ENCODE measurements around the gene FAM90A26.
A peak's percentile ranks its signal among the peaks of the same experiment; 100 is the strongest.
"Not testable (repeated sequence)": the region's sequence is repeated elsewhere in the genome, so short reads cannot be mapped to it uniquely, and the experiment has no call there.

Gene FAM90A26

DNA sequence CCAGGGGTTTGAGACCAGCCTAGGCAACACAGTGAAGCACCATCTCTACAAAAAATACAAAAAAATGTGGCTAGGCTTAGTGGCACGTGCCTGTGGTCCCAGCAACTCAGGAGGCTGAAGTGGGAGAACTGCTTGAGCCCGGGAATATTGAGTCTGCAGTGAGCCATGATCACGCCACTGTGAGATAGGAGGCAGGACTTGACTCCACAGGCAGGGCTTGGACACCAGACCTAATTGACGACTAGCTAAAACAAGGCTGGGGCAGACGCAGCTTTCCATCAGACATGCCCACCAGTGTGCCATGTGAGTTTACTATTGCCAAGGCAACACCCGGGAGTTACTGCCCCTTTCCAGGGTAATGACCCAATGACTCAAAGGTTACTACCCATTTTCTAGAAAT is 27.4 kb upstream of the FAM90A26 start:
- not testable (repeated sequence) for H3K79me2 ChIP-seq (ENCODE audit: insufficient read depth, low read depth); H3K27ac ChIP-seq; H3K9ac ChIP-seq; H3K27me3 ChIP-seq (ENCODE audit: insufficient read depth, low read depth); H2AFZ ChIP-seq (ENCODE audit: low read depth); H3K4me1 ChIP-seq (ENCODE audit: low read depth, poor library complexity, severe bottlenecking); H3K4me3 ChIP-seq (IDR thresholded peaks at IDR 0.05; ENCODE audit: insufficient read depth, low read depth, low read length); H3K36me3 ChIP-seq (ENCODE audit: insufficient read depth); H3K4me2 ChIP-seq; H4K20me1 ChIP-seq (ENCODE audit: insufficient read depth)

DNA sequence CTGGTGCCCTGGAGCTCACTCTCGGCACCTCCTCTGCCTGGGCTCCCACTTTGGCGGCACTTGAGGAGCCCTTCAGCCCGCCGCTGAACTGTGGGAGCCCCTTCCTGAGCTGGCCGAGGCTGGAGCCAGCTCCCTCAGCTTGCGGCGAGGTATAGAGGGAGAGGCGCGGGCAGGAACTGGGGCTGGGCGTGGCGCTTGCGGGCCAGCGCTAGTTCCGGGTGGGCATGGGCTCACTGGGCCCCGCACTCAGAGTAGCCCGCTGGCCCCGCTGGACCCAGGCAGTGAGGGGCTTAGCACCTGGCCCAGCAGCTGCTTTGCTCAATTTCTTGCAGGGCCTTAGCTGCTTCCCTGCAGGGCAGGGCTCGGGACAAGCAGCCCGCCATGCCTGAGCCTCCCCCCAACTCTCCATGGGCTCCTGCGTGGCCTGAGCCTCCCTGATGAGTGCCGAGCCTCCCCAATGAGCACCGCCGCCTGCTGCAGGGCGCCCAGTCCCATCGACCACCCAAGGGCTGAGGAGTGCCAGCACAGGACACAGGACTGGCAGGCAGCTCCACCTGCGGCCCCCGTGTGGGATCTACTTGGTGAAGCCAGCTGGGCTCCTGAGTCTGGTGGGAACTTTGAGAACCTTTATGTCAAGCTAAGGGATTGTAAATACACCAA is 26.7 kb upstream of the FAM90A26 start:
- H3K4me2 ChIP-seq, result no peak overlapping the region
- no peak overlapping the region for H3K9ac ChIP-seq
- no peaks in the 10 kb centered on the region for H3K27me3 ChIP-seq (ENCODE audit: insufficient read depth, low read depth)
- H3K36me3 ChIP-seq (ENCODE audit: insufficient read depth), result no peaks in the 10 kb centered on the region
- no peak overlapping the region for H2AFZ ChIP-seq (ENCODE audit: low read depth)
- H4K20me1 ChIP-seq (ENCODE audit: insufficient read depth), result no peaks in the 10 kb centered on the region
- TF ChIP-seq, protein P1, sequence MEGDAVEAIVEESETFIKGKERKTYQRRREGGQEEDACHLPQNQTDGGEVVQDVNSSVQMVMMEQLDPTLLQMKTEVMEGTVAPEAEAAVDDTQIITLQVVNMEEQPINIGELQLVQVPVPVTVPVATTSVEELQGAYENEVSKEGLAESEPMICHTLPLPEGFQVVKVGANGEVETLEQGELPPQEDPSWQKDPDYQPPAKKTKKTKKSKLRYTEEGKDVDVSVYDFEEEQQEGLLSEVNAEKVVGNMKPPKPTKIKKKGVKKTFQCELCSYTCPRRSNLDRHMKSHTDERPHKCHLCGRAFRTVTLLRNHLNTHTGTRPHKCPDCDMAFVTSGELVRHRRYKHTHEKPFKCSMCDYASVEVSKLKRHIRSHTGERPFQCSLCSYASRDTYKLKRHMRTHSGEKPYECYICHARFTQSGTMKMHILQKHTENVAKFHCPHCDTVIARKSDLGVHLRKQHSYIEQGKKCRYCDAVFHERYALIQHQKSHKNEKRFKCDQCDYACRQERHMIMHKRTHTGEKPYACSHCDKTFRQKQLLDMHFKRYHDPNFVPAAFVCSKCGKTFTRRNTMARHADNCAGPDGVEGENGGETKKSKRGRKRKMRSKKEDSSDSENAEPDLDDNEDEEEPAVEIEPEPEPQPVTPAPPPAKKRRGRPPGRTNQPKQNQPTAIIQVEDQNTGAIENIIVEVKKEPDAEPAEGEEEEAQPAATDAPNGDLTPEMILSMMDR (conservative IDR thresholded peaks at IDR 0.05; ENCODE audit: low read depth, low read length), result no peak
- no peaks in the 10 kb centered on the region for H3K79me2 ChIP-seq (ENCODE audit: insufficient read depth, low read depth)
- H3K27ac ChIP-seq, result no peak overlapping the region
- H3K4me1 ChIP-seq (ENCODE audit: low read depth, poor library complexity, severe bottlenecking), result no peaks in the 10 kb centered on the region
- no peak overlapping the region for H3K4me3 ChIP-seq (IDR thresholded peaks at IDR 0.05; ENCODE audit: insufficient read depth, low read depth, low read length)

DNA sequence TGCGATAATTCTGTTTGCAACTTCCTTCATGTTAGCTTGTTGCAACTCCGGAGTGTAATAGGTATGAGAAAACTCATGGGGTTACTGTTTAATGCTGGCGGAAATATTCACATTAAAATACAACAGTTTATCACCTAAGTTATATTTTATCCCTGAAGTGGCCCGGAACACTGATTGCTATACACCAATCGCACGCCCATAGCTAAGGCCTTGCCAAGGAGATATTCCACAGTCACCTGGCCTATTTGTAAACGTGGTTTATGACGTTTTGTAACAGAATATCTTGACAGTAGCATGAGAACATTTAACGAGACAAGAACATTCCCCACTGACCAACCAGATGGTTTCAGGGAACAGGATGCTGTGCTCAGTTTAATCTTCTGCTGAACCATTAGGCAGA is 23.2 kb upstream of the FAM90A26 start:
- TF ChIP-seq, protein P1 (conservative IDR thresholded peaks at IDR 0.05; ENCODE audit: low read depth, low read length), result no peak
- no peak overlapping the region for H3K9ac ChIP-seq

DNA sequence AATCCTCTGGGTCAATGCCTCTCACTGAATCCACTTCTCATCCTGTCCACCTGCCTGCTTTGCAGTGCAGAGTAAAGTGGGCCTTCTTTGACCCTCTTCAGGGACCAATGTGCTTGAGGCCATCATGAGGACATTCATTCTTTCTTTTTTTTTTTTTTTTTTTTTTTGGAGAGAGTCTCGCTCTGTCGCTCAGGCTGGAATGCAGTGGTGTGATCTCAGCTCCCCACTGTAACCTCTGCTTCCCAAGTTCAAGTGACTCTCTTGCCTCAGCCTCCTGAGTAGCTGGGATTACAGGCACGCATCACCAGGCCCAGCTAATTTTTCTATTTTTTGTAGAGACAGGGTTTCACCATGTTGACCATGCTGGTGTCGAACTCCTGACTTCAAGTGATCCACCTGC is 22.8 kb upstream of the FAM90A26 start:
- H2AFZ ChIP-seq (ENCODE audit: low read depth); H3K27me3 ChIP-seq (ENCODE audit: insufficient read depth, low read depth); H3K9ac ChIP-seq; H4K20me1 ChIP-seq (ENCODE audit: insufficient read depth); H3K79me2 ChIP-seq (ENCODE audit: insufficient read depth, low read depth); H3K4me2 ChIP-seq; H3K4me1 ChIP-seq (ENCODE audit: low read depth, poor library complexity, severe bottlenecking); H3K36me3 ChIP-seq (ENCODE audit: insufficient read depth); H3K4me3 ChIP-seq (IDR thresholded peaks at IDR 0.05; ENCODE audit: insufficient read depth, low read depth, low read length); H3K27ac ChIP-seq: not testable (repeated sequence)

More for the DNA sequence above, 23.2 kb upstream of the FAM90A26 start:
- H3K4me3 ChIP-seq (IDR thresholded peaks at IDR 0.05; ENCODE audit: insufficient read depth, low read depth, low read length), result no peak overlapping the region
- no peaks in the 10 kb centered on the region for H3K4me1 ChIP-seq (ENCODE audit: low read depth, poor library complexity, severe bottlenecking)
- H4K20me1 ChIP-seq (ENCODE audit: insufficient read depth), result no peaks in the 10 kb centered on the region
- no peak overlapping the region for H3K4me2 ChIP-seq
- no peak overlapping the region for H2AFZ ChIP-seq (ENCODE audit: low read depth)
- no peaks in the 10 kb centered on the region for H3K36me3 ChIP-seq (ENCODE audit: insufficient read depth)
- no peaks in the 10 kb centered on the region for H3K27me3 ChIP-seq (ENCODE audit: insufficient read depth, low read depth)
- H3K27ac ChIP-seq, result no peak overlapping the region
- H3K79me2 ChIP-seq (ENCODE audit: insufficient read depth, low read depth), result no peaks in the 10 kb centered on the region

DNA sequence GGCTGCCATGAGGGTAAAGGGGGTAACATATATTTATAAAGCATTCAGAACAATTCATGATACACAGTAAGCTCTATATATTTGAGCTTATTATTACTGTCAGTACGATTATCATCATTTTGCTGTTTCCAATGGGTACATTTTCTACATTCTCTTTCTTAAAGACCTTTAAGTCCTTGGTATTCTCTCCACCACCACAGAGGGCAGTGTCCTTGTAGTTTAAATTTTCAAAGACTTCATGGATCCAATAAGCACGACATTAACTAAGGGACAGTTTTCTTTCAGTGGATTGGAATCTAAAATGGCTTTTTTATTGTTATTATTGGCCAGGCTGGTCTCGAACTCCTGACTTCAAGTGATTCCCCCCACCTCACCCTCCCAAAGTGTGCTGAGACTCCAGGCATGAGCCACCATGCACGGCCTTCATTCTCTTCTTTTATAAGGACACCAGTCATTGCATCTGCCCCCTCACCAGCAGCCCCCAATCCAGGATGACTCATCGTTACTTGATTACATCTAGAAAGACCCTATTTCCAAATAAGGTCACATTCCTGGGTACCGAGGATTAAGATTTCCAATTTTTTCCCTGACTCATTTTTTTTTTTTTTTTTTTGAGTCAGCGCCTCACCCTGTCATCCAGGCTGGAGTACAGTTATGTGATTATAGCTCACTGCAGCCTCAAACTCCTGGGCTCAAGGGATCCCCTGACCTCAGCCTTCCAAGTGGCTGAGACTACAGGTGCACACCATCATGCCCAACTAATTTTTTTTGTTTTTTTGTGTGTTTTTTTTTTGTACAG is 21.4 kb upstream of the FAM90A26 start:
- H3K27ac ChIP-seq; H3K4me2 ChIP-seq; H2AFZ ChIP-seq (ENCODE audit: low read depth); H3K9ac ChIP-seq; H3K79me2 ChIP-seq (ENCODE audit: insufficient read depth, low read depth); H3K36me3 ChIP-seq (ENCODE audit: insufficient read depth); H3K27me3 ChIP-seq (ENCODE audit: insufficient read depth, low read depth); H3K4me3 ChIP-seq (IDR thresholded peaks at IDR 0.05; ENCODE audit: insufficient read depth, low read depth, low read length); H4K20me1 ChIP-seq (ENCODE audit: insufficient read depth); H3K4me1 ChIP-seq (ENCODE audit: low read depth, poor library complexity, severe bottlenecking): not testable (repeated sequence)

DNA sequence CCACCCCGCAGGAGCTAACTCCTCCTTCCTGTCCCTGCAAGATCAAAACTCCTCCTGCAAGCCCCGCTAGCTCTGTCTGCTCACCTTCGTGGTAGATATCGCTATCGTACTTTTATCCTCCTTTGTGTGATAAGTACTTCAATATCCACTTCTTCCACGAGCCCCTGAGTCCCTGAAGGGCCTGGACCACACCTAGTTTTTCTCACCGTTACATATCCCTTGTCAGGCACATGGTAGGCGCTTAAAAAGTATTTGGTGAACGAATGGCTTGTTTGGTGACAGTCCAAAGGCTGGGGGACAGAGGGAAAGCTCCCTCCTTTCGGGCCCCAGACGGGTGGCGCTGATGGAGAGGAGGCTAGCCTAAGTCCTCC is 18.4 kb upstream of the FAM90A26 start:
- not testable (repeated sequence) for H3K4me3 ChIP-seq (IDR thresholded peaks at IDR 0.05; ENCODE audit: insufficient read depth, low read depth, low read length)
- H3K27ac ChIP-seq, result 0 out of 2 replicates have a peak overlapping the region, but pooled peaks have one; percentile 13

DNA sequence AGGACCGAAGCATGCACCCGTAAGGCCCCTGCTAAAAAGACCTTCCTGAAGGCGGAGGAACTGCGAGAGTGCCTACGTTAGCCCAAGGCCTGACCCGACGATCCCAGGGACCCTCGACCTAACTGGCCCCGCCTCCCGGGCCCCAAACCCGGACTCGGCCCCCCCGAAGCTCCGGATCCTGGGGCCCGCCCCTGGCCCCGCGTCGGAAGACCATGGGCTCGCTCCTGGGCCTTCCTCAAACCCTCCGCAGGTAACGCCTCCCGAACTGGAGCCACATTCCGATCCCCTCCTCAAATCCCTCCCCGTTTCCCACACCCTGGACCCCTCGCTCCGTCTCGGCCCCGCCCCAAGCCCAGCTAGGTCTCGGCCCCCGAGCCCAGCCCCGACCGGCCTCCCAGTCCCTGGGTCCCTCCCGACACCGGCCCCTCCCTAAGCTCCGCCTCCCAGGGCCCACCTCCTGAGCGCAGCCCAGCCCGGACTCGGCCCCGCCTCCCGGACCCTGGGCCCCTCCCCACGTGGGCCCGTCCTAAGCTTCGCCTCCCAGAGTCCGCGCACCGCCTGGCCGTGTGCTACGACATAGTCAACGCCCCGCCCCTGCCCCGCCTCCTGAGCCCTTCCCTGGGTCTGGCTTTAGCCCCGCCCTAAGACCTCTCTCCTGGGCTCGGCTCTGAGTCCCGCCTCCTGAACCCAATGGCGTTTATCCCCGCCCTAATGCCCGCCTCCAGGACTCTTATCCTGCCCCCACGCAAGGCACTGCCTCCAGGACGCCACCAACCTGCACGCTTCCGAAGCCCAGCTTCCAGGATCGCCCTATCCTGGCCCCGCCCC is 17.8 kb upstream of the FAM90A26 start:
- H3K79me2 ChIP-seq (ENCODE audit: insufficient read depth, low read depth); H3K27me3 ChIP-seq (ENCODE audit: insufficient read depth, low read depth); H3K4me3 ChIP-seq (IDR thresholded peaks at IDR 0.05; ENCODE audit: insufficient read depth, low read depth, low read length); H4K20me1 ChIP-seq (ENCODE audit: insufficient read depth); H3K36me3 ChIP-seq (ENCODE audit: insufficient read depth): not testable (repeated sequence)
- peak overlapping the region; percentile 73 for H2AFZ ChIP-seq (ENCODE audit: low read depth)
- peak overlapping the region; percentile 61; the same call in 1 of the 2 replicates for H3K9ac ChIP-seq
- 0 out of 2 replicates have a peak overlapping the region, but pooled peaks have one; percentile 13 for H3K27ac ChIP-seq
- peaks cover 14% of the 10 kb centered on the region for H3K4me1 ChIP-seq (ENCODE audit: low read depth, poor library complexity, severe bottlenecking)
- peak overlapping the region; percentile 63 for H3K4me2 ChIP-seq

More for the DNA sequence above, 18.4 kb upstream of the FAM90A26 start:
- H3K79me2 ChIP-seq (ENCODE audit: insufficient read depth, low read depth); H4K20me1 ChIP-seq (ENCODE audit: insufficient read depth); H3K27me3 ChIP-seq (ENCODE audit: insufficient read depth, low read depth); H3K36me3 ChIP-seq (ENCODE audit: insufficient read depth): not testable (repeated sequence)
- Histone ChIP-seq H3K9ac (peak overlapping the region; percentile 61; the same call in 1 of the 2 replicates), H3K4me1 (ENCODE audit: low read depth, poor library complexity, severe bottlenecking) (peaks cover 14% of the 10 kb centered on the region), H3K4me2 (peak overlapping the region; percentile 63), H2AFZ (ENCODE audit: low read depth) (peak overlapping the region; percentile 73)

DNA sequence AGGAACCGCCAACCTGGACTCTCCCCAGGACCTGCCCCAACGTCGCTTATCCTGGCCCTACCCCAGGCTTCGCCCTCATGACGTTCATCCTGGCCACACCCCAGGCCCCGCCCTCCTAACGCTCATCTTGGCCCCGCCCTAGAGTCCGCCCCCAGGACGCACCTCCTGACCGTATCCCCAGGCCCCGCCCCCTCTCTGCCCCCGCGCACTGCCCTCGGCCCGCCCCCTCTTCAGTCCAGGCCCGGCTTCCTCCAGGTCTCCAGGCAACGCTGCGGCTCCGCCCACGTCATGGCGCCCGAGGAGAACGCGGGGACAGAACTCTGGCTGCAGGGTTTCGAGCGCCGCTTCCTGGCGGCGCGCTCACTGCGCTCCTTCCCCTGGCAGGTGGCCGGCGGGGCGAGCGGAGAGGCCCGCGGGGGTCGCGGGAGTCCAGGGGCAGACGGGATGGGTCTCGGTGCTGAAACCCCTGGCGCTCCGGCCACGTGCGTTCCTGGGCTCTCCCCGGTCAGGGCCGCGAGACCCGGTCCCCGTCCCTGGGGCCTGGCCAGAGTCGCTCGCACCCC is 17.1 kb upstream of the FAM90A26 start:
- Histone ChIP-seq H3K4me1 (ENCODE audit: low read depth, poor library complexity, severe bottlenecking) (peaks cover 14% of the 10 kb centered on the region), H3K27ac (peak overlapping the region; percentile 86), H3K4me2 (peak overlapping the region; percentile 76), H2AFZ (ENCODE audit: low read depth) (peak overlapping the region; percentile 22; the same call in 1 of the 2 replicates), H3K9ac (peak overlapping the region; percentile 95)
- not testable (repeated sequence) for H3K36me3 ChIP-seq (ENCODE audit: insufficient read depth); H3K27me3 ChIP-seq (ENCODE audit: insufficient read depth, low read depth); H4K20me1 ChIP-seq (ENCODE audit: insufficient read depth); H3K4me3 ChIP-seq (IDR thresholded peaks at IDR 0.05; ENCODE audit: insufficient read depth, low read depth, low read length); H3K79me2 ChIP-seq (ENCODE audit: insufficient read depth, low read depth)
